Measurements from ENCODE around the gene CXCL14. TPM values are rescaled to one million over a fixed set of nuclear protein-coding genes. Genes with fewer than 3 reads are reported as not detected.

The CXCL14 gene
- total RNA-seq, 1 donor from 2014 or later = 1.3 TPM

- no peak for DNase-seq
- intact Hi-C loops (cut with DNase I) = no loop called here
- no peak for ATAC-seq (ENCODE audit: poor library complexity)
Measured at GRCh38 chr5:135599421-135600151, 20.8 kb upstream of the CXCL14 start.

DNA sequence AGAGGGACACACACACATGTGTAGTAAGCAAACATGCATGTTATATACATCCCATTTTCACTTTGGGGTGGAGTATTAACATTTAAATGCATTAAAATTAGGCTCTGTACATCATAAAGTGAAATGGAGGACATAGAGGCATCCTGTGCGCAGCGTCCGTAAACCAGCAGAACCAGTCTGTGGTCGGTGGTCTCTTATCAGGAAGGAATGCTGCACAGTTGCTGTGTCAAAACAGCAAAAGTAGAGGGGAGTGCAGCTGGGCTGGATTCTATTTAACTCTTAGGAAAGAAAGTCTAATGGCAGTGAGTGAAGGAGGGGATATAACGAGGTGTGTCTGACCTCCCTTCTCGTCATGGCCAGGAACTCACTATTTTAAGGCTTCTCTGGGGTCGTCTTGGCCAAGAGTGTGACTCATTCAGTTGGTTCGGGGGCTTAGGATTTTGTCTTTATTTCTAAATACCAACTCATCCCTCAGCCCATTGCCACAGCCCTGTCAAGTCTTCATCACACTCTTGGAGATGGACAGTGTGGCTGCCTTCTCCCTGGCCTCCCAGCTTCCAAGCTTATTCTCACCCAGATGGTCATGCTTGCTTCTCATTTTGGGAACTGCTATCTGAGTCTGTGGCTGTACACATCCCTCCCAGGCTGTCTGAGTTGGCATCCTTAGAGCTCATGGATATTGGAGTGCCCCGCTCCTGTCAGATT, 20.1 kb upstream of the CXCL14 start:
- DNase-seq (no peak), ATAC-seq (ENCODE audit: poor library complexity) (no peak)
- intact Hi-C loops (cut with DNase I) = no loop called here

DNA sequence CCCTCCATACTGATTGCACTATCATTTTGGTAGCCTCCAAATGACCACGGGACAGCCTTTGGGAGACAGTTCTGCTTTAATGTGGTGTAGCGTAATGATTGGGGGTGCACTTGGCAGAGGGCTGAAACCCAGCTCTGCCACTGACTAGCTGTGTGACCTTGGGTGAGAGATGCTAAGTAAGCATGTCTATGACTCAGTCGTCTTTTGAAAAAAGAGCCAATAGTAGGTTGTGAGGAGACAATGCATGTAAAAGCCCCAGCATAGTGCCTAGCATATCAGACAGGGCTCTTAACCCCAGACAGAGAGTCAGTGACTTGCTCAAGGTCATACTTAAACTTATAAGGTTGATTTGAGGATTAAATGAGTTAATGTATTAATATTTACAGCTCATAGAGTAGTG, 18.0 kb upstream of the CXCL14 start:
- DNase-seq = no peak
- no peak for ATAC-seq (ENCODE audit: poor library complexity)
- intact Hi-C loops (cut with DNase I) = no loop called here

DNA sequence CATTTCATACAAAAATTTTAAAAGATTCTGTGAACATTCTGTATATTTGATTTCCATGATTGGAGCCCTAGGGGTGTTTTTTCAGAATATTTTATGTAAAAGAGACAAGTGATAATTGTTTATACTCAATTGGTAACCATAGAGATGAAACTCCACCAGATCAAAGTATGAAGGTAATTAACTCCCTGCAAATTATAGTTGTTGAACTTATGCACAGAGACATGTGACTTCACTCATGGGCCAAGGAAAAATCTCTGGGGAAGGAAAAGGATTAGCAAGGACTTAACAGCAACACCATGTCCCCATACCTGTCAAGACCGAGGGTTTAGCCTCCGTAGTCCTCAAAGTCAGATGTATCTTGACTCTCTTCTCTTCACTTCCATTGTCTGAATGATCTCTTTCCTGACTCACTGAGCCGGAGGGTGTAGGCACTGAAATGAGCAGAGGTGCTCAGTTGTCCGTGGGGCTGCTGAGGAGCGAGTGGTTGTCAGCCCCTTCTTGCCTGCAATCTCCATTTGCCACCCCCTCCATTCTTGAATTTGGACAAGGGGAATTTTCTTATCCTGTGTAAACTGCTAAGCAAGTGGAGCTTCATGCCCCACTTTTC, 17.5 kb upstream of the CXCL14 start:
- DNase-seq = no peak
- ATAC-seq (ENCODE audit: poor library complexity) = no peak
- intact Hi-C loops (cut with DNase I) = no loop called here

DNA sequence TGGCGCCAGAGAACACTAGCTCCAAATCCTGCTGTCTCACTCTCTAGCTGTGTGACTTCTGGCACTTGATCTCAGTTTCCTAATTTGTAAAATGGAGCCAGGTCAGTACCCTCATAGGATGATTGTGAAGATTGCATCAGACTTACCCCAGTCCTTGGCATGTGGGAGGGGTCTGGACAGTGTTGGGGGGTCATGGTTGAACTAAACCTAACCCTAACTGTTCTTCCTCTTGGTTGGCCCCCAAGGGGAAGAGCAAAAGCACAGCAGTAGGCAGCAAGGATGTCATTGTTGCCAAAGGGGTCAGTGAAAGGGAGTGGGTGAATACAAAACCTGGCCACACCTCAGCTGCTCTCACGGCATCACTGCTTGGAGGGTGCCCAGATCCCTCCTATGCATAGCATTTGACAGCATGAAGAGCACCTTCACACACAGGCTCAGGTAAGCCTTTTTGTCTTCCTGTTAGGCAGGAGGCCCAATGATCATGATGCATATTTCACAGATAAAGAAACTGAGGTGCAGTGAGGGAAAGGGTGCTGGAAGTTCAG, 15.7 kb upstream of the CXCL14 start:
- no peak for DNase-seq
- intact Hi-C loops (cut with DNase I) = no loop called here
- ATAC-seq (ENCODE audit: poor library complexity) = no peak

DNA sequence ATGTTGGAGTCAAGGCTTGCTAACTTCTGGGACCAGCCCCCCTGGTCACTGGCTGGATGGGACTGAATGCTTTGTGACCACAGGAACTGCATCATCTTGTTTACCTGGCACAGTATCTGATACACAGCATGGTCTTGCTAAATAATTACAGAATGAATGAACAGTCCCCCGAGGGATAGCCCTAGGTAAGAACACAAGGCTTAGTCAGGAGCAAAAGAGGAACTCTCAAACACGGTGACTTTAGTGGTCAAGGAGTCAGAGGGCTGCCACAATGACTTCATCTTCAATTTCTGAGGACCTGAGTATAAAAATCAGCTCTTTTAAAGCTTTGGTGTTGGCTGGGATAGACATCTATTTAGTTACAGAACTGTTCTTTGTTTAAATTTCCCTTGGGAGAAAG, 15.1 kb upstream of the CXCL14 start:
- intact Hi-C loops (cut with DNase I) = no loop called here

DNA sequence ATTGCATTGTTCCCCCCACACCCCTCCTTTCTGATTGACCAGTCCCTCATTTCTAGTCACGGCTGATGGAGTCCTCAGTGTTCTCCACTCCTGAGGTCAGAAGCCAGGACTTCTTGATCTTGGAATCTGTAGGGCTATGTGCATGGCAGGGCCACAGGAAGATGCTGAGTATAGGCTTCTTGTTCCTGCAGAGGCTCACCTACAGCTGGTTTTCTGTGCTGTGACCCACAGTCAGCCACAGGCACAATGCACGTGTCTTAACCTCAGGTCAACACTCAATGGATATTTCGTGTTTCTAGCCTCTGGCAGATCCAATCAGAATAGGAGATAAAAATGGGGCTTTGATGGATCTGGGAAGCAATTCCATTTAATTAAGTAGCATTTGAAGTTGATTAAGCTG, 14.3 kb upstream of the CXCL14 start:
- no peak for DNase-seq
- intact Hi-C loops (cut with DNase I) = no loop called here
- ATAC-seq (ENCODE audit: poor library complexity) = no peak

More for the DNA sequence above, 15.1 kb upstream of the CXCL14 start:
- ATAC-seq (ENCODE audit: poor library complexity) = no peak
- DNase-seq = no peak

DNA sequence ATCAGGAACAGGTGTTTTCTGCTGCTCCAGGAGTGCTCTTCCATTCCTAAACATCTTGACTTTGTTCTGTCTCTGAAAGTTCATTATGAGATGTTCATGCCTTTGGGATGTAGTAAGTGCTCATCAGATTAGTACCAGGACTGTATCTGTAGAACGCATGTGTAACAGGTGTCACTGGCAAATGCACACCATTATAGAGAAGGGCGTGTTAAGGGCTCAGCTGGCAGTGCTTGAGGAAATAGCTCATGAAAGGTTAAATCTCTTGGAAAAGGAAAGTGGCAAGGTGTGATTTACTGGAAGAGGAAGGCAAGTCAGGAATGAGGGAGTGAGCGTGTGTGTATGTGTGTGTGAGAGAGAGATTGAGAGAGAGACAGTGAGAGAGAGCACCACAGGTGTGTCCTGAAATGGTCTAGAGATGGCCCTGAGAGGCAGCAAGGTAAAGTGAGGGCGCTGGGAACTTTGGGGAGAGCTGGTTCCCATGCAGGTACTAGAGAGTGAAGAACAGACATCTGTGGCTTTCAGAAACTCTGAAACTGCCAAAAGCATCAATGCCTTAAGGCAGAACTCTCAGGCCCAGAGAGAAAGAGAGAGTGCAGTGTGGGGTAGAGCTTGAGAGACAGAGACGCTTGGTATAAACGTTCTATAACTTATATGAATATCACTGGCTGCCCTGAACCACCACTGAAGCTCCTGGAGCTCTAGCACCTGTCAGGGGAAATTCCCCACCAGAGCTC, 13.7 kb upstream of the CXCL14 start:
- intact Hi-C loops (cut with DNase I) = no loop called here
- no peak for DNase-seq
- ATAC-seq (ENCODE audit: poor library complexity) = no peak

GRCh38 chr5:135591277-135591676, 12.5 kb upstream of the CXCL14 start:
- DNase-seq (no peak), ATAC-seq (ENCODE audit: poor library complexity) (no peak)
- intact Hi-C loops (cut with DNase I) = no loop called here

GRCh38 chr5:135589152-135589551, 10.4 kb upstream of the CXCL14 start:
- DNase-seq (no peak), ATAC-seq (ENCODE audit: poor library complexity) (no peak)
- intact Hi-C loops (cut with DNase I) = no loop called here

GRCh38 chr5:135587721-135588663, 9.2 kb upstream of the CXCL14 start:
- DNase-seq (no peak), ATAC-seq (ENCODE audit: poor library complexity) (no peak)
- intact Hi-C loops (cut with DNase I) = no loop called here

DNA sequence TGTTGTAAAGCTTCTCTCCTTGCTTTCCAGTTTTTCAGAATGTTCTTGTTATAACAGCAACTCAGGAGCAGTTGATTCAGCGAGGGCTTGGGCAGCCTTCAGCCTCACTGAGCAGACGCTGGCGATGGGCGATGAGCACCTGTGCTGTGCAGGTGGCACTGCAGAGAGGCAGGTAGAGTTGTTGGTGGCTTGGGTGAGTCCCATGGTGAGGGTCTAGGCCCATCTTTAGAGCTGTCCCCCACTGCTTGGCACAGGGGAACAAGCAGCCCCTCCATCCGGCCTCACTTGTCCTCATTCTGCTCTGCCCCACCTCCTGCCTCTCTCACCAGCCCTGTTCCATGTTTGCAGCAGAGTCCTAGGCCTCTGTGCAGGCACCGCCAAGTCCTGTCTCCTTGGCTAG, 6.1 kb upstream of the CXCL14 start:
- intact Hi-C loops (cut with DNase I) = no loop called here
- ATAC-seq (ENCODE audit: poor library complexity) (no peak), DNase-seq (no peak)

DNA sequence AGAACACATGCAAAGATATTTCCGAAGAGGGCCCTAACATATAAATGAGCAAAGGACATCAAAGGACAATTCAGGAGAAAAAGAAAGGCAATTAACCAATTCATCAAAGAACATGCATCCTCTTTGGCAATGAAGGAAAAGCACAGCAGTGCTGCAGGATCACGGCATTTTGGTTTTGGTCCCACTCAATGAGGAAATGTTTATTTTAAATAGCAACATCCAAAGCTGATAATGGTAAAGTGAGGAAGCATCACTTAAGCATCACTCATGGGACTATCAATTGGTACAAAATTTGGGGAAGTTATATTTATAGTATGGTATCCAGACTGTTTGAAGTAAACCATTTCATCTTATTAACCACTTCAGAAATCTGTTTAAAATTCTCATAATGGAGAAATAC, 5.5 kb upstream of the CXCL14 start:
- DNase-seq (no peak), ATAC-seq (ENCODE audit: poor library complexity) (no peak)
- intact Hi-C loops (cut with DNase I) = no loop called here

GRCh38 chr5:135582099-135582781, 3.4 kb upstream of the CXCL14 start:
- intact Hi-C loops (cut with DNase I) = no loop called here
- no peak for ATAC-seq (ENCODE audit: poor library complexity)
- no peak for DNase-seq

GRCh38 chr5:135578305-135578684, 496 bp downstream of the CXCL14 start:
- no peak for DNase-seq
- ATAC-seq (ENCODE audit: poor library complexity) = no peak

GRCh38 chr5:135577421-135577820, 1.4 kb downstream of the CXCL14 start:
- intact Hi-C loops (cut with DNase I) = no loop called here
- DNase-seq (no peak), ATAC-seq (ENCODE audit: poor library complexity) (no peak)

More at GRCh38 chr5:135578305-135578684, 496 bp downstream of the CXCL14 start:
- intact Hi-C loops (cut with DNase I) = no loop called here

DNA sequence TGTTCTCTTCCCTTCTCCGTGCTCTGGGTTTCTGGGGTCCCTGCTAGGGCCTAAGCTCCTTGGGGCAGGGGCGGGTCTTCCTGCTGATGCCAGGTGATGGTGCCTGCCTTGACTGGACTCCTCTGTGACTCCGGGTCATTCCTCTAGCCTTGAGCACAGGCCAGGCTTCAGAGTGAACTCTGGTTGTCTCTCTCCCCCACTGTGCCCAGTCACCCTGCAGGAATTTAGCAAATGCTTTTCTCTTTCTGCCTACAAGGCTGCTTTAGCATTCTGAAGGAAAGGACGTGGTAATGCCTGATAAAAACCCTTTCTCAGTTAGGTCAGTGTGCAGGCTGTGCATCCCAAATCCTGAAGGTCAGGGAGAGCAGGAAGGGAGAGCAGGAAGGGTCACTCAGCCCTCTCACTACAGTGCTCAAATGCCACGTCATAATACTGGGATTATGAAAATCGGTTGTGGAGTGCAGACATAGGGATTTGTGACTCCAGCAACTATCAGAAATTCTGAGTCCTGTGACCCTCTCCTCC, 2.7 kb downstream of the CXCL14 start:
- no peak for ATAC-seq (ENCODE audit: poor library complexity)
- DNase-seq = no peak
- intact Hi-C loops (cut with DNase I) = no loop called here

Data from Right ventricle myocardium superior (tissue), 1 donor.